Measurements from ENCODE around the gene RNF187. TPM values are rescaled to one million over a fixed set of nuclear protein-coding genes. Genes with fewer than 3 reads are reported as not detected.
A peak's percentile ranks its signal among the peaks of the same experiment; 100 is the strongest.

RNF187 gene
- total and polyA plus RNA-seq, 2 experiments from 2014 or later, result 38.8 to 81.9 TPM

- H3K27ac ChIP-seq, result no peak overlapping the region
- H3K9me3 ChIP-seq (ENCODE audit: low read depth), result no peaks in the 10 kb centered on the region
- H3K9ac ChIP-seq, result no peak overlapping the region
- no peaks in the 10 kb centered on the region; the same call in 1 of the 2 replicates for H3F3A ChIP-seq (ENCODE audit: insufficient read depth)
- DNase-seq, result no peak
- H4K20me1 ChIP-seq (ENCODE audit: insufficient read depth), result no peaks in the 10 kb centered on the region
- in situ Hi-C loops (cut with MboI), result no loop called here
- WGBS, 2 experiments (ENCODE audit: low coverage in 1 of 2, low lambda C conversion rate in 2 of 2, missing lambda C conversion rate in 2 of 2), result 55 to 67% methylated on average over 5 of the region's 5 CpGs
- H3K4me2 ChIP-seq (ENCODE audit: unreplicated experiment), result no peak overlapping the region
- no peaks in the 10 kb centered on the region for H3K36me3 ChIP-seq (ENCODE audit: low read depth)
- no peaks in the 10 kb centered on the region for H3K79me2 ChIP-seq (ENCODE audit: insufficient read depth)
- H3K27me3 ChIP-seq (replicated peaks; ENCODE audit: insufficient read depth), result peaks cover 68% of the 10 kb centered on the region
- 0 out of 2 replicates have a peak, but pooled peaks cover 8% of the 10 kb centered on the region for H3K4me1 ChIP-seq (ENCODE audit: insufficient read depth)
- no peak overlapping the region for H3K4me3 ChIP-seq
- no peaks in the 10 kb centered on the region for H3K9me2 ChIP-seq (ENCODE audit: insufficient read depth)
- no peak overlapping the region for H2AFZ ChIP-seq
- no peak for TF ChIP-seq EZH2phosphoT487 (IDR thresholded peaks at IDR 0.05; ENCODE audit: insufficient read depth, low read depth)
- no peak for TF ChIP-seq EZH2 (IDR thresholded peaks at IDR 0.05; ENCODE audit: insufficient read depth, poor library complexity, severe bottlenecking)
These were observed 24.6 kb upstream of the RNF187 start for GRCh38 chr1:228462560-228462959.

GRCh38 chr1:228463009-228463558 is 24.1 kb upstream of the RNF187 start:
- WGBS, 2 experiments (ENCODE audit: low coverage in 1 of 2, low lambda C conversion rate in 2 of 2, missing lambda C conversion rate in 2 of 2), result 77 to 78% methylated on average over 7 of the region's 7 CpGs
- TF ChIP-seq EZH2 (IDR thresholded peaks at IDR 0.05; ENCODE audit: insufficient read depth, poor library complexity, severe bottlenecking), result no peak
- TF ChIP-seq EZH2phosphoT487 (IDR thresholded peaks at IDR 0.05; ENCODE audit: insufficient read depth, low read depth), result no peak
- no peaks in the 10 kb centered on the region for H3K9me2 ChIP-seq (ENCODE audit: insufficient read depth)
- DNase-seq, result no peak
- H3K36me3 ChIP-seq (ENCODE audit: low read depth), result no peaks in the 10 kb centered on the region
- no peaks in the 10 kb centered on the region for H3K79me2 ChIP-seq (ENCODE audit: insufficient read depth)
- no peaks in the 10 kb centered on the region; the same call in 1 of the 2 replicates for H3F3A ChIP-seq (ENCODE audit: insufficient read depth)
- H3K27ac ChIP-seq, result no peak overlapping the region
- 0 out of 2 replicates have a peak overlapping the region, but pooled peaks have one; percentile 75 for H2AFZ ChIP-seq
- no peaks in the 10 kb centered on the region for H3K9me3 ChIP-seq (ENCODE audit: low read depth)
- 0 out of 2 replicates have a peak, but pooled peaks cover 8% of the 10 kb centered on the region for H3K4me1 ChIP-seq (ENCODE audit: insufficient read depth)
- in situ Hi-C loops (cut with MboI), result no loop called here
- H3K9ac ChIP-seq, result no peak overlapping the region
- peaks cover 71% of the 10 kb centered on the region for H3K27me3 ChIP-seq (replicated peaks; ENCODE audit: insufficient read depth)
- H3K4me2 ChIP-seq (ENCODE audit: unreplicated experiment), result no peak overlapping the region
- H4K20me1 ChIP-seq (ENCODE audit: insufficient read depth), result no peaks in the 10 kb centered on the region
- no peak overlapping the region for H3K4me3 ChIP-seq

DNA sequence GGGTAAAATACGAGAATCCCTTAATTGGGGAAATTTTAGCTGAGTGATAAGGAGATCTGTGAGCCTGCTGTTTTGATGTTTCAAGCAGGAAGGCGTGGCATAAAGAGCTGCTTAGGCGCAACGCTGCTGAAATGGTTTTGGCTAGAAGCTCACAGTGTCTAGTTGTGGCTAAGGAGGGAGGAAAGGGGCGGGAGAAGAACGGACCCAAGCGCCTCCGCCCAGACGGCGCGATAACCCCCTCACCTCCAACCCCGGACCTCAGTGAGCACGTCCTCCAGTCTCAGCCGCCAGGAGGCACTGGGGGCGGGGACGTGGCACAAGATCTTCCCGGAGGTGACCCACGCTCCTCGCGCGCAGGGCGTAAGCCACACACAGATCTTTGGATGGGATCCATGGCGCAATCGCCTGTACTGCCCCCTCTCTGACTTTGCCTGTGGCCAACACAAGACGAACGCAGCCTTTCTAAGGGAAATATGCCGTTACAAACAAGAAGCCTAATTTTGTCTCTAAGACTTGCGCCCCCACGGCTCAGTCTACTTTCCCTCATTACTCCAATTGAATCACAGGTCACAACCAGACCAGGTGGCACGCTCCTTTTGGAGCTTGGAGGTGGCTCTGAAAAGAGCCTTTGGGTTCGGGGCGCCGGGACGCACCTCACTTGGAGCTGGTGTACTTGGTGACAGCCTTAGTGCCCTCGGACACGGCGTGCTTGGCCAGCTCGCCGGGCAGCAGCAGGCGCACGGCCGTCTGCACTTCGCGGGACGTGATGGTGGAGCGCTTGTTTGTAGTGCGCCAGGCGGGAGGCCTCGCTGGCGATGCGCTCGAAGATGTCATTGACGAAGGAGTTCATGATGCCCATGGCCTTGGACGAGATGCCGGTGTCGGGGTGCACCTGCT is 23.4 kb upstream of the RNF187 start:
- Histone ChIP-seq H3K4me2 (ENCODE audit: unreplicated experiment) (peak overlapping the region; percentile 71), H3K4me1 (ENCODE audit: insufficient read depth) (0 out of 2 replicates have a peak, but pooled peaks cover 8% of the 10 kb centered on the region), H3K9ac (no peak overlapping the region), H3K79me2 (ENCODE audit: insufficient read depth) (no peaks in the 10 kb centered on the region), H3K27me3 (replicated peaks; ENCODE audit: insufficient read depth) (peaks cover 76% of the 10 kb centered on the region), H3K9me2 (ENCODE audit: insufficient read depth) (no peaks in the 10 kb centered on the region), H3K27ac (no peak overlapping the region), H3K9me3 (ENCODE audit: low read depth) (no peaks in the 10 kb centered on the region), H3K4me3 (peak overlapping the region; percentile 53), H4K20me1 (ENCODE audit: insufficient read depth) (no peaks in the 10 kb centered on the region), H3F3A (ENCODE audit: insufficient read depth) (no peaks in the 10 kb centered on the region; the same call in 1 of the 2 replicates), H2AFZ (peak overlapping the region; percentile 75), H3K36me3 (ENCODE audit: low read depth) (no peaks in the 10 kb centered on the region)
- peak; percentile 29 for DNase-seq
- TF ChIP-seq EZH2phosphoT487 (IDR thresholded peaks at IDR 0.05; ENCODE audit: insufficient read depth, low read depth) (no peak), EZH2 (IDR thresholded peaks at IDR 0.05; ENCODE audit: insufficient read depth, poor library complexity, severe bottlenecking) (no peak)
- WGBS, 2 experiments (ENCODE audit: low coverage in 1 of 2, low lambda C conversion rate in 2 of 2, missing lambda C conversion rate in 2 of 2), result 5 to 7% methylated on average over 55 of the region's 56 CpGs
- in situ Hi-C loops (cut with MboI), result no loop called here

GRCh38 chr1:228464487-228464983 is 22.6 kb upstream of the RNF187 start:
- peak; percentile 84 for DNase-seq
- Histone ChIP-seq H3K27me3 (replicated peaks; ENCODE audit: insufficient read depth) (peaks cover 83% of the 10 kb centered on the region), H2AFZ (peak overlapping the region; percentile 75), H3K27ac (no peak overlapping the region), H3K4me3 (peak overlapping the region; percentile 53), H4K20me1 (ENCODE audit: insufficient read depth) (no peaks in the 10 kb centered on the region), H3K4me1 (ENCODE audit: insufficient read depth) (0 out of 2 replicates have a peak, but pooled peaks cover 5% of the 10 kb centered on the region), H3K79me2 (ENCODE audit: insufficient read depth) (no peaks in the 10 kb centered on the region), H3K4me2 (ENCODE audit: unreplicated experiment) (peak overlapping the region; percentile 71), H3K9me3 (ENCODE audit: low read depth) (no peaks in the 10 kb centered on the region), H3K9me2 (ENCODE audit: insufficient read depth) (no peaks in the 10 kb centered on the region), H3F3A (ENCODE audit: insufficient read depth) (no peaks in the 10 kb centered on the region; the same call in 1 of the 2 replicates), H3K36me3 (ENCODE audit: low read depth) (no peaks in the 10 kb centered on the region), H3K9ac (no peak overlapping the region)
- TF ChIP-seq EZH2phosphoT487 (IDR thresholded peaks at IDR 0.05; ENCODE audit: insufficient read depth, low read depth) (no peak), EZH2 (IDR thresholded peaks at IDR 0.05; ENCODE audit: insufficient read depth, poor library complexity, severe bottlenecking) (no peak)
- in situ Hi-C loops (cut with MboI), result no loop called here
- WGBS, 2 experiments (ENCODE audit: low coverage in 1 of 2, low lambda C conversion rate in 2 of 2, missing lambda C conversion rate in 2 of 2), result 5 to 6% methylated on average over 33 of the region's 33 CpGs
